ENCODE data around the gene CHRNB1.

The CHRNB1 gene

GRCh38 chr17:7444682-7445618 lies at the start of gene CHRNB1:
Gene CHRNB1, plus strand, starts transcription at chr17:7445061. Its CDS starts 67 bp downstream, at chr17:7445128.
- no peak for DNase-seq (ENCODE audit: low read depth in 4 of 4, low spot score in 1 of 4)

- DNase-seq (ENCODE audit: low read depth in 4 of 4, low spot score in 1 of 4) = no peak
Measured at GRCh38 chr17:7396147-7396546, 48.7 kb upstream of the CHRNB1 start.

- no peak for DNase-seq (ENCODE audit: low read depth in 4 of 4, low spot score in 1 of 4)
Measured at GRCh38 chr17:7398612-7399011, 46.2 kb upstream of the CHRNB1 start.

- no peak for DNase-seq (ENCODE audit: low read depth in 4 of 4, low spot score in 1 of 4)
Measured at GRCh38 chr17:7403043-7403726, 41.7 kb upstream of the CHRNB1 start.

- DNase-seq (ENCODE audit: low read depth in 4 of 4, low spot score in 1 of 4) = no peak
Measured at GRCh38 chr17:7403727-7403976, 41.2 kb upstream of the CHRNB1 start.

- DNase-seq (ENCODE audit: low read depth in 4 of 4, low spot score in 1 of 4) = peak; percentile 85 to 95 (median 88)
Measured at GRCh38 chr17:7403977-7404736, 40.7 kb upstream of the CHRNB1 start, which contains the start of gene TMEM256. Gene TMEM256, minus strand, starts transcription at chr17:7404097. Its CDS starts 13 bp downstream, at chr17:7404084.

GRCh38 chr17:7404737-7405349 lies 40.0 kb upstream of the CHRNB1 start:
- DNase-seq (ENCODE audit: low read depth in 4 of 4, low spot score in 1 of 4) = peak in 2 of 4 experiments; percentile 54 to 60

GRCh38 chr17:7405350-7406234 lies 39.3 kb upstream of the CHRNB1 start:
- DNase-seq (ENCODE audit: low read depth in 4 of 4, low spot score in 1 of 4) = no peak

- DNase-seq (ENCODE audit: low read depth in 4 of 4, low spot score in 1 of 4) = no peak
Measured at GRCh38 chr17:7406235-7406825, 38.5 kb upstream of the CHRNB1 start.

- no peak for DNase-seq (ENCODE audit: low read depth in 4 of 4, low spot score in 1 of 4)
Measured at GRCh38 chr17:7407082-7407481, 37.8 kb upstream of the CHRNB1 start.

- no peak for DNase-seq (ENCODE audit: low read depth in 4 of 4, low spot score in 1 of 4)
Measured at GRCh38 chr17:7407485-7408251, 37.2 kb upstream of the CHRNB1 start, which contains the start of gene NLGN2. Gene NLGN2, plus strand, starts transcription at chr17:7407845. Its CDS starts 411 bp downstream, at chr17:7408256.

GRCh38 chr17:7408252-7408727 lies 36.6 kb upstream of the CHRNB1 start:
- DNase-seq (ENCODE audit: low read depth in 4 of 4, low spot score in 1 of 4) = no peak

GRCh38 chr17:7408863-7409262 lies 36.0 kb upstream of the CHRNB1 start:
- no peak for DNase-seq (ENCODE audit: low read depth in 4 of 4, low spot score in 1 of 4)

- no peak for DNase-seq (ENCODE audit: low read depth in 4 of 4, low spot score in 1 of 4)
Measured at GRCh38 chr17:7409716-7410115, 35.1 kb upstream of the CHRNB1 start.

- DNase-seq (ENCODE audit: low read depth in 4 of 4, low spot score in 1 of 4) = no peak
Measured at GRCh38 chr17:7410634-7411426, 34.0 kb upstream of the CHRNB1 start.

GRCh38 chr17:7411427-7411750 lies 33.5 kb upstream of the CHRNB1 start:
- no peak for DNase-seq (ENCODE audit: low read depth in 4 of 4, low spot score in 1 of 4)

- no peak for DNase-seq (ENCODE audit: low read depth in 4 of 4, low spot score in 1 of 4)
Measured at GRCh38 chr17:7413346-7413985, 31.4 kb upstream of the CHRNB1 start.

- DNase-seq (ENCODE audit: low read depth in 4 of 4, low spot score in 1 of 4) = no peak
Measured at GRCh38 chr17:7414837-7415236, 30.0 kb upstream of the CHRNB1 start.
